GM19193 (cell line): ENCODE results near the gene POLR2M.

ENCODE experiments used
- POLR2A ChIP-seq: IDR thresholded peaks from 4 replicates; pipeline ENCODE4 v1.6.1; 2011; ENCODE audit not compliant: insufficient read depth, insufficient read length; ENCODE audit errors: extremely low read depth

The POLR2M gene

GRCh38 chr15:57683481-57683880 is 23.0 kb upstream of the POLR2M start:
- no peak for TF ChIP-seq POLR2A

- TF ChIP-seq POLR2A = no peak
Measured at GRCh38 chr15:57684491-57685151, 21.9 kb upstream of the POLR2M start.

GRCh38 chr15:57685306-57686095 is 21.0 kb upstream of the POLR2M start:
- TF ChIP-seq POLR2A = no peak

GRCh38 chr15:57686657-57687056 is 19.9 kb upstream of the POLR2M start:
- no peak for TF ChIP-seq POLR2A

GRCh38 chr15:57690341-57690966 is 16.1 kb upstream of the POLR2M start:
- no peak for TF ChIP-seq POLR2A

GRCh38 chr15:57691082-57691481 is 15.4 kb upstream of the POLR2M start:
- no peak for TF ChIP-seq POLR2A

- TF ChIP-seq POLR2A = no peak
Measured at GRCh38 chr15:57692709-57693108, 13.8 kb upstream of the POLR2M start.

GRCh38 chr15:57694279-57694678 is 12.2 kb upstream of the POLR2M start:
- TF ChIP-seq POLR2A = no peak

- TF ChIP-seq POLR2A = no peak
Measured at GRCh38 chr15:57696146-57696545, 10.4 kb upstream of the POLR2M start.

- no peak for TF ChIP-seq POLR2A
Measured at GRCh38 chr15:57697588-57697987, 8.9 kb upstream of the POLR2M start.

GRCh38 chr15:57698243-57698642 is 8.3 kb upstream of the POLR2M start:
- TF ChIP-seq POLR2A = no peak

GRCh38 chr15:57698991-57699390 is 7.5 kb upstream of the POLR2M start:
- no peak for TF ChIP-seq POLR2A

- no peak for TF ChIP-seq POLR2A
Measured at GRCh38 chr15:57703387-57703786, 3.1 kb upstream of the POLR2M start.

- no peak for TF ChIP-seq POLR2A
Measured at GRCh38 chr15:57704441-57704840, 2.1 kb upstream of the POLR2M start.

GRCh38 chr15:57705746-57706404 is 639 bp upstream of the POLR2M start:
- TF ChIP-seq POLR2A = no peak
